Stimulated activated naive CD8-positive, alpha-beta T cell treated with anti-CD3 and anti-CD28 coated beads, Interleukin-15, Interleukin-2, amounts not matched to agents 100 U/mL and 50 U/mL, for 24 hours (primary cell): ENCODE data around the gene ZNF212.

Experiments used
- ATAC-seq: fragments of 150-1000 bp; cut with Tn5 transposase; one replicate; pipeline ENCODE4 v1.10.0; 2021
- DNase-seq: peaks from one replicate; pipeline ENCODE4 v3.0.0; 2021

The ZNF212 gene

GRCh38 chr7:149285603-149286002 lies 46.2 kb downstream of the ZNF212 start:
- ATAC-seq (no peak), DNase-seq (no peak)

GRCh38 chr7:149286811-149287400 lies 47.5 kb downstream of the ZNF212 start:
- ATAC-seq (no peak), DNase-seq (no peak)

GRCh38 chr7:149287622-149288021 lies 48.2 kb downstream of the ZNF212 start:
- DNase-seq: no peak
- no peak for ATAC-seq

GRCh38 chr7:149289262-149289661 lies 49.8 kb downstream of the ZNF212 start:
- no peak for ATAC-seq
- DNase-seq: no peak

GRCh38 chr7:149289856-149290255 lies 50.4 kb downstream of the ZNF212 start:
- no peak for ATAC-seq
- DNase-seq: no peak

- ATAC-seq (no peak), DNase-seq (no peak)
These were observed 51.8 kb downstream of the ZNF212 start for GRCh38 chr7:149291036-149291780.

- DNase-seq (no peak), ATAC-seq (no peak)
These were observed 52.5 kb downstream of the ZNF212 start for GRCh38 chr7:149291781-149292461.

GRCh38 chr7:149292462-149292823 lies 53.0 kb downstream of the ZNF212 start:
- DNase-seq: no peak
- ATAC-seq: no peak

- DNase-seq (no peak), ATAC-seq (no peak)
These were observed 53.9 kb downstream of the ZNF212 start for GRCh38 chr7:149293338-149293737.

- ATAC-seq: no peak
These were observed 54.6 kb downstream of the ZNF212 start for GRCh38 chr7:149293946-149294633.

GRCh38 chr7:149294634-149295480 lies 55.4 kb downstream of the ZNF212 start:
- DNase-seq (no peak), ATAC-seq (no peak)

More at GRCh38 chr7:149293946-149294633, 54.6 kb downstream of the ZNF212 start:
- no peak for DNase-seq

GRCh38 chr7:149295481-149295850 lies 56.0 kb downstream of the ZNF212 start:
- DNase-seq (no peak), ATAC-seq (no peak)

- no peak for ATAC-seq
- DNase-seq: no peak
These were observed 56.9 kb downstream of the ZNF212 start for GRCh38 chr7:149296368-149296767.

GRCh38 chr7:149297034-149297755 lies 57.7 kb downstream of the ZNF212 start:
- DNase-seq (no peak), ATAC-seq (peak; percentile 82)

- ATAC-seq (no peak), DNase-seq (no peak)
These were observed 61.3 kb downstream of the ZNF212 start for GRCh38 chr7:149300620-149301285.

GRCh38 chr7:149302222-149302621 lies 62.8 kb downstream of the ZNF212 start:
- ATAC-seq: no peak

GRCh38 chr7:149302865-149303264 lies 63.4 kb downstream of the ZNF212 start:
- no peak for DNase-seq
- ATAC-seq: no peak

More at GRCh38 chr7:149302222-149302621, 62.8 kb downstream of the ZNF212 start:
- DNase-seq: no peak

GRCh38 chr7:149304006-149304405 lies 64.6 kb downstream of the ZNF212 start:
- no peak for ATAC-seq

More at GRCh38 chr7:149304006-149304405, 64.6 kb downstream of the ZNF212 start:
- no peak for DNase-seq
